ENCODE results near the gene HERPUD1. TPM values are rescaled to one million over a fixed set of nuclear protein-coding genes. Genes with fewer than 3 reads are reported as not detected.

The HERPUD1 gene
- total RNA-seq, 1 donor from 2014 or later = 108 TPM

DNA sequence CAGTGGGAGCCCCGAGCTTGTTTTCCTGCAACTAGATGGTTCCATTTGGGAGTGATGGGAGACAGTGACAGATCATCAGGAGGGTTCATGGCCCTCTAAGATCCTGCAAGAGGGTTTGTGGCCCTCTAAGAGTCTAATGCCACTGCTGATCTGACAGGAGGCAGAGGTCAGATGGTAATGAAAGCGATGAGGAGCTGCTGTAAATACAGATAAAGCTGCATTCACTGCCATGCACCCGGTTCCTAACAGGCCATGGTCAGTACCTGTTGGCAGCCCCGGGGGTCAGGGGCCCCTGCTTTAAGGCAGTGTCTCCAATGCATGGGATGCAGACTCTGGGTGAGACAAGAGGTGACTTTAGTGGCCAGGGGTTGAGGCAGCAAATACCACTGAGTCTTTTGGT, 36.1 kb upstream of the HERPUD1 start:
- no peaks in the 10 kb centered on the region for H3K4me1 ChIP-seq
- H3K27me3 ChIP-seq = no peaks in the 10 kb centered on the region
- H3K9me3 ChIP-seq = no peaks in the 10 kb centered on the region
- no peak overlapping the region for H3K27ac ChIP-seq
- H3K4me3 ChIP-seq = no peak overlapping the region
- no peak for DNase-seq (ENCODE audit: low spot score in 2 of 2)
- H3K36me3 ChIP-seq = no peaks in the 10 kb centered on the region
- intact Hi-C loops (cut with DNase I) = no loop called here
- TF ChIP-seq, protein P1, sequence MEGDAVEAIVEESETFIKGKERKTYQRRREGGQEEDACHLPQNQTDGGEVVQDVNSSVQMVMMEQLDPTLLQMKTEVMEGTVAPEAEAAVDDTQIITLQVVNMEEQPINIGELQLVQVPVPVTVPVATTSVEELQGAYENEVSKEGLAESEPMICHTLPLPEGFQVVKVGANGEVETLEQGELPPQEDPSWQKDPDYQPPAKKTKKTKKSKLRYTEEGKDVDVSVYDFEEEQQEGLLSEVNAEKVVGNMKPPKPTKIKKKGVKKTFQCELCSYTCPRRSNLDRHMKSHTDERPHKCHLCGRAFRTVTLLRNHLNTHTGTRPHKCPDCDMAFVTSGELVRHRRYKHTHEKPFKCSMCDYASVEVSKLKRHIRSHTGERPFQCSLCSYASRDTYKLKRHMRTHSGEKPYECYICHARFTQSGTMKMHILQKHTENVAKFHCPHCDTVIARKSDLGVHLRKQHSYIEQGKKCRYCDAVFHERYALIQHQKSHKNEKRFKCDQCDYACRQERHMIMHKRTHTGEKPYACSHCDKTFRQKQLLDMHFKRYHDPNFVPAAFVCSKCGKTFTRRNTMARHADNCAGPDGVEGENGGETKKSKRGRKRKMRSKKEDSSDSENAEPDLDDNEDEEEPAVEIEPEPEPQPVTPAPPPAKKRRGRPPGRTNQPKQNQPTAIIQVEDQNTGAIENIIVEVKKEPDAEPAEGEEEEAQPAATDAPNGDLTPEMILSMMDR (IDR thresholded peaks at IDR 0.05) = no peak

GRCh38 chr16:56896244-56896643, 35.7 kb upstream of the HERPUD1 start:
- Histone ChIP-seq H3K4me3 (no peak overlapping the region), H3K27ac (no peak overlapping the region), H3K36me3 (no peaks in the 10 kb centered on the region), H3K4me1 (no peaks in the 10 kb centered on the region), H3K27me3 (no peaks in the 10 kb centered on the region), H3K9me3 (no peaks in the 10 kb centered on the region)
- DNase-seq (ENCODE audit: low spot score in 2 of 2) = no peak
- intact Hi-C loops (cut with DNase I) = no loop called here
- TF ChIP-seq, protein P1 (IDR thresholded peaks at IDR 0.05) = no peak

DNA sequence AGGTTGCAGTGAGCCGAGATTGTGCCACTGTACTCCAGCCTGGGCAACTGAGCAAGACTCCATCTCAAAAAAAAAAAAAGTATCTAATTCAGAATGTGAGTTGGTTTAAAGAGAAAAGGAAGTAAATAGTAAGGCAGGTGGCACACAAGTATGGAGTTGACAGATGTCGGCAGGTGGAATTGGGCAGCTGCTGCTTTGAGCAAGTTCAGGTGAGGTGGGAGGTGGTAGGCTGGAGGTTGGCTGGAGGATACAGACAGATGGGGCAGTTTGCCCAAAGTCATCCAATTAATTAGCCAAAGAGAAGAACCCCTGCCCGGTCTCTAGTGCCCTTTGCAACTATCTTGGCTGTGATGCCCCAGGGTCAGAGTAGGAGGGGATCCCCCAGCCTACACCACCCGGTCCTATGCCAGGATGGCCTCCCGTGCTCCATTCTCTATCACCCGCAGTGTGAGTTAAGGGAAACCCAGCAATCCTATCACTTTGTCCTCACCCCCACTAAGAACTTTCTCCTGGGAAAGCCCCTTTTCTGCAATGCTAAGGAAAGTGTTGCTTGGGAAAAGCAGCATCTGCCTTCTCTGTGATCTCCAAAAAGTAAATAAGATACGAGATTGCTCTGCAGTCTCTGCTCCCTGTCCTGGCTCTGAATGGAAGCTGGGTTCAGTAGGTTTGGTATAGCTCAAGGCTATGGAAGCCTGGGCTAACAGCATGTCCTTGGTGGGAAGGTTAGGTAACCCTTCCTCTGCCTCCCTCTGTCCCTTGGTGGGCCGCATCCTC, 34.7 kb upstream of the HERPUD1 start:
- TF ChIP-seq, protein P1 (IDR thresholded peaks at IDR 0.05) = no peak
- Histone ChIP-seq H3K27ac (no peak overlapping the region), H3K4me1 (no peaks in the 10 kb centered on the region), H3K9me3 (no peaks in the 10 kb centered on the region), H3K27me3 (no peaks in the 10 kb centered on the region), H3K4me3 (no peak overlapping the region), H3K36me3 (no peaks in the 10 kb centered on the region)
- no peak for DNase-seq (ENCODE audit: low spot score in 2 of 2)
- intact Hi-C loops (cut with DNase I) = no loop called here

DNA sequence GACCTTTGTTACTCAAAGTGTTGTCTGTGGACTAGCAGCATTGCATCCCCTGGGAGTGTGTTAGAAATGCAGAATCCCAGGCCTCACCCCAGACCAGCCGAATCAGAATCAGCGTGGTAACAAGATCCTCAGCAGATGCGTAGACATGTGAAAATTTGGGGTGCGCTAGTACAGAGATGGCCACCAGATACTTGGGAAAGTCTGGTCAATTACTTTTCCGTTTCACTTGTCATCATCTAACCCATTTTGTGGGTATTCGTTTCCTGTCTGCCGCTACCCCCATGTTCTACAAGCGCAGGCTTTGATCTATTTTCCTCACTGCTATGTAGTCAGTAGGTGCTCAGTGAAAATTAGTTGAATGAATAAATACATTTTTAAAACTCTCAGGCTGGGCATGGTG, 33.1 kb upstream of the HERPUD1 start:
- Histone ChIP-seq H3K4me1 (no peaks in the 10 kb centered on the region), H3K4me3 (no peak overlapping the region), H3K27me3 (no peaks in the 10 kb centered on the region), H3K36me3 (no peaks in the 10 kb centered on the region), H3K9me3 (no peaks in the 10 kb centered on the region), H3K27ac (no peak overlapping the region)
- intact Hi-C loops (cut with DNase I) = no loop called here
- no peak for DNase-seq (ENCODE audit: low spot score in 2 of 2)
- TF ChIP-seq, protein P1 (IDR thresholded peaks at IDR 0.05) = no peak

GRCh38 chr16:56903866-56904265, 28.1 kb upstream of the HERPUD1 start:
- Histone ChIP-seq H3K27ac (no peak overlapping the region), H3K4me3 (no peak overlapping the region), H3K9me3 (no peaks in the 10 kb centered on the region), H3K4me1 (no peaks in the 10 kb centered on the region), H3K27me3 (no peaks in the 10 kb centered on the region), H3K36me3 (no peaks in the 10 kb centered on the region)
- TF ChIP-seq, protein P1 (IDR thresholded peaks at IDR 0.05) = no peak
- no peak for DNase-seq (ENCODE audit: low spot score in 2 of 2)
- intact Hi-C loops (cut with DNase I) = no loop called here

Measured in ascending aorta (tissue), 2 donors.